ENCODE results near the gene PDE6D. TPM values are rescaled to one million over a fixed set of nuclear protein-coding genes. Genes with fewer than 3 reads are reported as not detected.

PDE6D gene
- total and polyA plus RNA-seq, 2 of the 13 experiments (the other 11 are each of a cell fraction or from before 2014, with no cell fraction given): 14.1 to 23.2 TPM

GRCh38 chr2:231707927-231708772, 72.9 kb downstream of the PDE6D start, which contains the start of gene PTMA (continued):
- TF ChIP-seq ZNF740 (CRISPR knock-in tag; IDR thresholded peaks at IDR 0.05): no peak
- TF ChIP-seq ARNT2 (CRISPR knock-in tag; IDR thresholded peaks at IDR 0.05; ENCODE audit: low read depth): no peak
- peak; percentile 93; the same call in 1 of the 2 replicates for TF ChIP-seq NRL (CRISPR knock-in tag; IDR thresholded peaks at IDR 0.05; ENCODE audit: borderline replicate concordance)
- no peak for TF ChIP-seq RBFOX2 (IDR thresholded peaks at IDR 0.05; ENCODE audit: low read depth, low read length)
- TF ChIP-seq GLMP (CRISPR knock-in tag; IDR thresholded peaks at IDR 0.05; ENCODE audit: borderline replicate concordance): no peak
- no peak; the same call in 1 of the 2 replicates for TF ChIP-seq HOXA7 (CRISPR knock-in tag; IDR thresholded peaks at IDR 0.05)
- no peak for TF ChIP-seq KLF13 (CRISPR knock-in tag; IDR thresholded peaks at IDR 0.05)
- no peak for TF ChIP-seq KDM6A (CRISPR knock-in tag; IDR thresholded peaks at IDR 0.05; ENCODE audit: low read depth)
- peak; percentile 23; the same call in 1 of the 2 replicates for TF ChIP-seq ZNF367 (CRISPR knock-in tag; IDR thresholded peaks at IDR 0.05; ENCODE audit: borderline replicate concordance)
- TF ChIP-seq SP140L (CRISPR knock-in tag; IDR thresholded peaks at IDR 0.05; ENCODE audit: borderline replicate concordance): no peak
- TF ChIP-seq, protein P1, sequence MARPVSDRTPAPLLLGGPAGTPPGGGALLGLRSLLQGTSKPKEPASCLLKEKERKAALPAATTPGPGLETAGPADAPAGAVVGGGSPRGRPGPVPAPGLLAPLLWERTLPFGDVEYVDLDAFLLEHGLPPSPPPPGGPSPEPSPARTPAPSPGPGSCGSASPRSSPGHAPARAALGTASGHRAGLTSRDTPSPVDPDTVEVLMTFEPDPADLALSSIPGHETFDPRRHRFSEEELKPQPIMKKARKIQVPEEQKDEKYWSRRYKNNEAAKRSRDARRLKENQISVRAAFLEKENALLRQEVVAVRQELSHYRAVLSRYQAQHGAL (CRISPR knock-in tag; IDR thresholded peaks at IDR 0.05; ENCODE audit: not compliant biosample characterization): no peak
- 0 out of 2 replicates have a peak, but pooled peaks have one; percentile 56 for TF ChIP-seq ZNF615 (CRISPR knock-in tag; IDR thresholded peaks at IDR 0.05; ENCODE audit: borderline replicate concordance)
- peak; percentile 6 for TF ChIP-seq YY1 (IDR thresholded peaks at IDR 0.05; ENCODE audit: insufficient read depth, insufficient replicate concordance, low read depth, low read length)
- TF ChIP-seq, protein P2, sequence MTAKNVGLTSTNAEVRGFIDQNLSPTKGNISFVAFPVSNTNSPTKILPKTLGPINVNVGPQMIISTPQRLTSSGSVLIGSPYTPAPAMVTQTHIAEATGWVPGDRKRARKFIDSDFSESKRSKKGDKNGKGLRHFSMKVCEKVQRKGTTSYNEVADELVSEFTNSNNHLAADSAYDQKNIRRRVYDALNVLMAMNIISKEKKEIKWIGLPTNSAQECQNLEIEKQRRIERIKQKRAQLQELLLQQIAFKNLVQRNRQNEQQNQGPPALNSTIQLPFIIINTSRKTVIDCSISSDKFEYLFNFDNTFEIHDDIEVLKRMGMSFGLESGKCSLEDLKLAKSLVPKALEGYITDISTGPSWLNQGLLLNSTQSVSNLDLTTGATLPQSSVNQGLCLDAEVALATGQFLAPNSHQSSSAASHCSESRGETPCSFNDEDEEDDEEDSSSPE (CRISPR knock-in tag; IDR thresholded peaks at IDR 0.05): peak; percentile 94
- no peak for TF ChIP-seq ZNF749 (CRISPR knock-in tag; IDR thresholded peaks at IDR 0.05; ENCODE audit: borderline replicate concordance)
- TF ChIP-seq ZMYM2 (CRISPR knock-in tag; IDR thresholded peaks at IDR 0.05): no peak
- no peak for TF ChIP-seq MBD4 (IDR thresholded peaks at IDR 0.05; ENCODE audit: borderline replicate concordance, low read length)
- TF ChIP-seq ZNF547 (CRISPR knock-in tag; IDR thresholded peaks at IDR 0.05): no peak; the same call in 1 of the 2 replicates
- TF ChIP-seq GTF3A (CRISPR knock-in tag; conservative IDR thresholded peaks at IDR 0.05): no peak
- TF ChIP-seq TCF7L2 (IDR thresholded peaks at IDR 0.05; ENCODE audit: low read depth, low read length): no peak
- TF ChIP-seq CBX5 (CRISPR knock-in tag; IDR thresholded peaks at IDR 0.05; ENCODE audit: borderline replicate concordance): no peak
- TF ChIP-seq ZNF891 (CRISPR knock-in tag; IDR thresholded peaks at IDR 0.05): peak; percentile 93; the same call in 1 of the 2 replicates
- no peak for TF ChIP-seq ZFP62 (CRISPR knock-in tag; IDR thresholded peaks at IDR 0.05)
- no peak for TF ChIP-seq ZNF101 (CRISPR knock-in tag; IDR thresholded peaks at IDR 0.05; ENCODE audit: borderline replicate concordance, low read depth)
- no peak for TF ChIP-seq NCOR1 (IDR thresholded peaks at IDR 0.05; ENCODE audit: borderline replicate concordance, low read length)
